H4 (cell line): ENCODE measurements around the gene DBN1. TPM values are rescaled to one million over a fixed set of nuclear protein-coding genes. Genes with fewer than 3 reads are reported as not detected.

Experiments used
- DNase-seq: peaks from one replicate; pipeline ENCODE4 v3.0.0-alpha.2; 2015; ENCODE audit warnings: low spot score
- total RNA-seq: library from RNA; depleted of rRNA; stranded (reverse); fragments of >200 nt; shearing (Covaris generic); gene quantifications from 2 replicates; pipeline ENCODE4 v1.2.3, GENCODE V29; 2014

Gene DBN1
- total RNA-seq, 1 experiment from 2014 or later, result 140 TPM

DNA sequence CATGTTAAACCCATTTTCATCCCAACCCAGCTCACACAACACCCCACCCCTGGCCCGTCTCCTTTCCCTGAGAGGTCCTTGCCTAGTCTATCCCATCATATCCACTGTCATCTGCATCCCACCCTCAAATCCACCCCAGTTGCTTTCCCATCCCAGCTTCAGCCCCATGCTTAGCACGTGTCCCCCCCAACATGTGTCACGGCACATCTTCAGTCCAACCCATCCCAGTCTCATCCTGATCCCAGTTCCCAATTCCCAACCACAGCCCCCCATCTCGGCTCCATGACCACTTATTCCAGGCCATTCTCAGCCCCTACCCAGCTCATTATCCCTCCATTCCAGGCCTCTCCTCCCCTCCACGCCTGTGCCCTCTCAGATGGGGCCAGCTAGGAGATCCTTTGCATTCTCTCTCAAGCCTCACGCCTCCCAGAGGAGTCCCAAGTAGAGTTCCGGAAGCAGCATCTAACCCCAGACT is 605 bp upstream of the DBN1 start:
- DNase-seq, result no peak

DNA sequence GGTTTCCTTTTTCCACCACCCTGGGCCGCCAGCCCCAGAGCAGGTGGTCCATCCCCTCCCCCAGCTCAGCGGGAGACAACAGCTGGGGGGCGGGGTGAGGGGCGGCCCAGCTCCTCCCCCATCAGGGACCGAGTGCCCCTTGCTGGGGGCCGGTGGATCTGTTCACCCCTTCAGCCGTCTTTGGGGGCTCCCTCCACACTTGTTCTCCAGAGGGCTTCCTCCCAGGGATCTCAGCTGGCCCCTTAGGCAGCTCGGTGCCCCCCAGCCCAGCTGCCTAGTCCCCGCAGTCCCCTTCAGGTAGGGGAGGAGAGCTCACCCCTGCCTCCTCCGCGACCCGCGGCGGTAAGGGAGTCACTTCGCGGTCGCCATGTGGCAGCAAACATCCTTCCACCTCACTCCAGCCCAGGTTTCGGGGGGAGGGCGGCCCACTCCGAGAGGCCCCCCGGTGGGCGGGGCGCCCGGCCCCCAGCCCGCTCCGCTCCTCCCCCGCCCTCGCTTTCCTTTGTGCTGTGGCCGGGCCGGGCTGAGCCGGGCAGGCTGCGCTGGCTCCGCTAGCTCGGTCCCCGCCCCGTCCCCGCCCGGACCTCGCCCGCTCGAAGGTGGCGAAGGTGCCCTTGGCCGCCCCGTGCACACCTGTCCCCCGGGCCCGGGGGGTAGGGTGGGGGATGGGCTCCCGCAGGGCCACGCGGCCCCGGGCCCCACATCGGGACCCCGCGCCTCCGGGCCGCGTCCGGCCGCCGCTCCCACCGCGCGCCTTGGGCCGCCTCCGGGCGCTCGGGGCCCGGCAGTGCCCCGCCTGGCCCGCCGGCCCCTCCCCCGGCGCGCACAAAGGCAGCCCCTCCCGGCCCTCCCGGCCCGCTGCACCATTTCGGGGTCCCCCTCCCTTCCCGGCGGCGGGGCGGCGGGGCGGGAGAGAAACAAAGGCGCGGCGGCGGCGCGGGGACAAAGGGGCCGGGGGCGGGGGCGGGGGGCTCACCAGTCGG is 683 bp downstream of the DBN1 start:
- DNase-seq, result no peak

DNA sequence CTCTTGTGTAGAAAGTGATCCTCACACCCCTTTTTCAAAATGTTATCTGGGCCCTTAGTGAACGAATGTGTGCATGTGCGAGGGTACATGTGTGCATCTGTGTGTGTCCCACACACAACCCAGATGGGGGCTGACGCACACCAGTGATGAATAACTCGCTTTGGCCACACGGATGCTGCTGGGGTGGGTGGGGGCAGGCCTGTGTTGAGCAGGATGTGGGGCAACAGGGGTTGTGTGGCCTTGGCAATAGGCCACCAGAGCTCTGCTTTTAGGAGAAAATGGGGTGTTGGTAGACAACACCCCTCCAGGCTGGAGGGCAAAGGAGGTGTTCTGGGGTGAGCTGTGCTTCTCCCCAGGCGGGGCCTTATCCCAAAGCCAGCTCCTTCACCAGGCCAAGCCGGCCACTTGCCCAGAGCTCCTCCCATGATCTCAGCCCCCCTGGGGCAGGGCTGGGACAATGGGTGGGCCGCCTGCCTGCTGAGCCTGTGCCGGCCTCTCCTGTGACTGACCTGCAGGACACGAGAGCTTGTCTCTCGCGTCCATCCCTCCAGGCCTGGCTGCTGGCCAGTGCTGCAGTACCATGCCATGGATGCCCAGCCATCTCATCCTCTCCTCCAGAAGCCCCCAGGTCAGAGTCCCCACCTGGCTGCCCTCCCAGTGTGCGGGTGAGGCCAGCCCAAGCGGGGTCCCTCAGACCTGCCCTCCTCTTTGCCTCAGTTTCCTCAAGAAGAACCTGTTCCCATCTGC is 1.7 kb downstream of the DBN1 start:
- DNase-seq, result no peak

GRCh38 chr5:177470759-177471536 is 2.5 kb downstream of the DBN1 start:
- DNase-seq, result no peak

DNA sequence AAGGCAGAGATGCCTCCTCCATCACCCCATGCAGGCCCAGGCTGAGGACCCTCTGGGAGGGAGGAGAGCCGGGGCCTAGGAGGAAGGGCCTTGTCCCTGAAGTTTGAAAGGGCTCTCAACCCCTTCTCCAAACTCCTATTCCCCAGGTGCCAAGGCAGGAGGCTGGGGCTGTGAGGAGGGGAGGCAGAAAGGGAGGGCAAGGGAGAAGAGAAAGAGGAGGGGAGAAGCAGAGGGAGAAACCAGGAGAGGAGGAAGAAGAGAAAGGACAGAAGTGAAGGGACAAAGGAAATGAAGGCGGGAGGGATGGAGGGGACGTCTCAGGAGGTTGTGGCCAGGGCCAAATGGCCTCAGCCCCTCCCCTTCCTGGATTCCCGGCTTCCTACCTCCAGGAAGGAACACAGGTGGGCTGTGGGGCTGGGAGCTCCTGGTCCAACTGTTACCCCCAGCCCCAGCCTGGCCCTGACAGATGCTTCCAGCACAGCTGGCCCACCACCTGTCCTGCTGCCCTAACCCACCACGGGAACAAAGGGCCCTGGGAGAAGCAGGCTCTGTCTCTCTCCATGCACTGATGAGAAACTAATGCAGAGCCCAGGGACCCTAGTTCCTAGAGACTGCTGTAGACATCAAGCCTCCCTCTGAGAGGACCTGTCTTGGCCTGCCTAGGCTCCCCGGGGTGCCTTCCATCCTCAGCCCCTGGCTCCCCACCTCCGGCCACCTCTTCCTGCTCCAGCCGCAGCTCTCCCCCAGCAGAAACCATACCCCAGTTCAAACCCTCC is 3.5 kb downstream of the DBN1 start:
- DNase-seq, result no peak

DNA sequence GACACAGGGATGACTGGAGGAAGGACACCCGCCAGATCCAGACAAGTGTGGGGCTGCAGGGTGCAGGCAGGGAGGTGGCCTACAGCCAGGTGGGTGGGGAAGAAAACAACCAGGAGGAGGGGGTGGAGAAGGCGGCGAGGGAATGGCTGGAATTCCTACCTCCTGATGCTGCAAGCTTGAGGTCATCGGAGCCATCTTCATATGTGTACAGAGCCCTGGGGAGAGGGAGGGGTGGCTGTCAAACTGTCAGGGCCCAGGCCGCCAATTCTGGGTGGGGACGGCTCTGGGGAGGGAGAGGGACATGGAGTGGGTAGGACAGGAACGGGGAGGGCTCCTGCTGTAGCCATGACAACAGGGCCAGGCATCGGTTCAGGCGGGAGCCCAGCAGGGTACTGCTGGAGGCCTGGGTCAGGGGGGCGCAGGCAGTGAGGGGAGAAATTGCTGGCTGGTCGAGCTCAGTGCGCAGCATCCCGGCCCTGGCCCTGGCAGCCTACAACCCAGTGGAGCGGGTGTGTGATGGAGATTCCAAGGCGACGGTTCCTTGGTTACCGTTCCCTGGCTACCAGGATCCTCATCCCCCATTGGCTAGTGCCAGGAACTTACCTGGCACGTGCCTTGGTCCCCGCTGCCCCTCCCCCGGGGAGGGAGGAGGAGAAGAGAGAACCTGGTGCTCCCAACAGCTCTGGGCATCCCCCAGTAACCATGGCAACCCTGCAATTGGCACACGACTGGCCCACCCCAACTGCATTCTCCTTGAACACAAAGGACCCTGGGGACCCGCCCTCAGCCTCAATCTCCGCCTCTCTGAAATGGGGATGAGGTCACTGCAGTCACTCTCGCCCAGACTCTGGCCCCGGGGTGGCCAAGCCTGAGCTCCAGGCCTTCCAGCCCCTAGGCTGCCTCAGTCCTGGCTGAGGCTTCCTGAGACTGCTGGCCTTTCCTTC is 4.5 kb downstream of the DBN1 start:
- DNase-seq, result no peak

GRCh38 chr5:177468329-177468684 is 5.1 kb downstream of the DBN1 start:
- no peak for DNase-seq

DNA sequence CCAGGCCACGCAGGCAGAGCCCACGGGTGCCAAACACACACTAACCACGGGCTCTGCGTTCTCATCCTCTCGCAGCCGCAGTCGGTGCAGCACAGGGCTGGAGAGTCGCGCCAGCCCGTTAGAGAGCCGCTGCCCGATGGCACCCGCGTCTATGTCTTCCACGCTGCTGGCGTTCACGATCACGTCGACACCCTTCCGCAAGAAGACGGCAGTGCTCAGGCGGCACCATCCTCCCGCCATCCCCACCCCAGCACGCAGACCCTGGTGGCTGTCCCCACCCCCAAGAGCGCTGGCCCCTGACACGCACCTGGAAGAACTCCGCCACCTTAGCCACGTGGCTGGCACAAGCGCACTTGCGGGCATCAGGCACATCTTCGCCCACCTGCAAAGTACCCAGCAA is 6.0 kb downstream of the DBN1 start:
- DNase-seq, result no peak

- no peak for DNase-seq
These were observed 6.6 kb downstream of the DBN1 start for GRCh38 chr5:177466861-177467260.

- DNase-seq, result no peak
These were observed 8.4 kb downstream of the DBN1 start for GRCh38 chr5:177465044-177465443.

- DNase-seq, result no peak
These were observed 11.3 kb downstream of the DBN1 start for GRCh38 chr5:177462021-177462670.

GRCh38 chr5:177459819-177460628 is 13.4 kb downstream of the DBN1 start:
- no peak for DNase-seq

DNA sequence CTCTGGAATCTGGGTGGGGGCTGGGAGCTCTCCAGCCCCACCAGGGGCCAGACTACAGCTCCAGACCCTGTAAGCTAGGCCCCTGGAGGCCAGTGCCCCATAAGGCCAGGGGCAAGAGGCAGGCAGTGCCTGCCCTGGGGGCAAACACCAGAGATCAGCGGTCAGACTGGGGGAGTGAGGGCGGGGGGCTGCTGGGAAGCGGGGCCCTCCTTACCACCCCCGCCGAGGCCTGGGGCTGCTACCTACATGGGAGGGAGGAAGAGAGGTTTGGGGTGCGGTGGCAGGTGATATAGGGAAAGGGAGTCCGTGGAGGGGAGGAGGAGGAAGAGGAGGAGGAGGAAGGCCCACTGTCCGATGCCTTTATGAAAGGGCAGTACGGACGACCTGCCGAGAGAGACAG is 14.1 kb downstream of the DBN1 start:
- no peak for DNase-seq

DNA sequence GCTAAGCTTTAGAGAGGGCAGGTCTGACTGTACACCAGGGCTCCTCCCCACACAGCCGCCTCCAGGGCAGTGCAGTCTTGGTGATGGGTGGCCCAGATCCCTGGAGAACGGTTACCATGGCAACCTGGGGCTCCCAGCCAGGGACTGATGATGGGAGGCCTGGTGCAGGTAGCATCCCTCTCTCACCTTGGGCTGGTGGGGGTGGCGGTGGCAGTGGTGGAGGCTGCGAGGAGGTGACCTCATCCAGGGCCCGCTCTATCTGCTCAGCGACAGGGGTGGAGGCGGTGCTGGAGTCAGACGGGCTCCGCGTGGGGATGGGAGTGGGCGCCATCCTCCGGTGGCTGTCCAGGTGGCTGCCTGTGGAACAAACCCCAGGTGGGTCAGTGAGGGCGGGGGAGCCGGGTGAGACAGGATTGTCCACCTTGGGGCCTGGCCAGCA is 14.5 kb downstream of the DBN1 start:
- DNase-seq, result no peak

DNA sequence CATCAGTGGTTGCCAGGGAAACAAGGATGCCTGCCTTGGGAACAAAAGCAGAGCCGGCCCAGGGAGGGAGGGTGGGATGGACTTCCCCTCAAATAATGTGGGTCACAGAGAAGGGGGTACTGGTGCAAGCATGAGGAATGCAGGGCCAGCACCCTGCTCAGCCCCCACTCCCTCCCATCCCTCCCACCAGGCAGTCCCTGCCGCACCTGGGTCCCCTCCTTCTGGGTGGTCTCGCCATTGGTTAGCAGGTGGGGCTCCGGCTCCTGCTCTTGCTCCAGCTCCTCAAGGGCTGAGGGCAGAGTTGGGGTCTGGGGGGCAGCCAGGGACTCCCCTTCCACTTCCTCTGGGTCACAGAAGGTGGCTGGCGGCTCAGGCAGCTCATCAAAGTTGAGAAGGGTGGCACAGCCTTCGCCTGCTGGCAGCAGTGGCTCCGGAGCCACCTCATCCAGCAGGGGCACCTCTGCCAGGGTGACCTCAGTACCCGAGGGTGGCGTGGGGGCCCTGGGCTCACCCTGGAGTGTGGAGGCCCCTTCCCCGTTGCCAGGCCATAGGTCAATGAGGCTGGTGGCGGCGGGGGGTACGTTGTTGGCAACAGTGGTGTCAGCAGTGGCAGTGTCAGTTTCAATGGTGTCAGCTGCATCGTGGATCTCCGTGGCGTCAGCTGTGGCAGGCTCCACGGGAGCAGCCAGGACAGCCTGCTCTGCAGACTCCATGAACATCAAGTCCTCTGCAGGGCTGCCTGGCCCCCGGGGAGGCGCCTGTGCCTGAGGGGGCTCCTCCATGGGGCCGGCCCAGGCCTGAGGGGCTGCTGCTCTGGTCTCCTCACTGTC is 15.4 kb downstream of the DBN1 start:
- no peak for DNase-seq

DNA sequence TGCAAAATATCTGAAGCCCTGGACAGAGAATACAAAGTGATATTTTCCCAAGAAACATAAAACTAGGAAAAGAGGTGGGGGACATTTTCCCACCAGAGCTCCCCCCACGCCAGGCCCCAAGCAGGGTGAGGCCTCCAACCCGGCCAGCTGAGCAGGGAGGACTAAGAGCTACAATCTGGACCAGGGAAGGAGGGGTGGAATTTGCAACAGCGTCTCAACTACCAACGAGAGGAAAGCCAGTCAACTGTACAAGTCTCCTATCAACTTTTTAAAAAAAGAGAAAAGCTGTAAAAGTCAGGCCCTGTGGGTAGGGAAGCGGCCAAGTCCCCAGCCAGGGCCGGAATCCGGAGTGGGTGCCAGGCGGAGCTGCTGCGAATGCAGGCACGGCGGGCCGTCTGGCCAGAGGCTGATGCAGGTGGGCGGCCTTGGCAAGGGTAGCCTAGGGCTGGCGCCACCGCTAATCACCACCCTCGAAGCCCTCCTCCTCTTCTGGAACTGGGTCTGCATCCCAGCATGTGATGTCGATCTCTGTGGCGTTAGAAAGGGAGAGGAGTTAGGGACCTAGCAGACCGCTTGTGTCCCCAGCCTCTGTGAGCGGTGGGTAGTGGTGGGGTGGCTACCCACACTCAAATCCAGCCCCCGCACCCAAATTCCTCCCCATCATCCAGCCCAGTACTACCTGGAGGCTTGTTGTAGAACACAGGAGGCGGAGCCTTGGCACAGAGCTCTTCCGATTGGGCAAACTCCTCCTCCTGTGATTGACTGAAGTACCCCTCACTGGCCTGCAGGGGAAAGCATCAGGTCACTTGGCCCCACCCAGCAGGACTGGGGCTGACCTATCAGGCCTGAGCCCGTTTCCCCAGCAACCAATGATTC is 16.2 kb downstream of the DBN1 start:
- DNase-seq, result peak; percentile 99

GRCh38 chr5:177456591-177456964 is 16.9 kb downstream of the DBN1 start:
- DNase-seq, result no peak
